PC-3 (cell line): ENCODE measurements around the gene ACSBG1. TPM values are rescaled to one million over a fixed set of nuclear protein-coding genes. Genes with fewer than 3 reads are reported as not detected.
A peak's percentile ranks its signal among the peaks of the same experiment; 100 is the strongest.

Experiments
- ATAC-seq: fragments of 200-7000 bp; cut with Tn5 transposase; 2 replicates; pipeline ENCODE4 v1.9.1; 2020; ENCODE audit warnings: mild to moderate bottlenecking, moderate library complexity
- BruUV-seq: library from RNA; stranded (reverse); fragments of 400-500 nt; replicated peaks from 2 replicates; lab custom pipeline; 2021; lab: Mats Ljungman, UMichigan
- CTCF ChIA-PET: fragments of 300-600 bp; sonication (Branson Sonifier 250); formaldehyde crosslinking; loops from one replicate; lab custom pipeline; 2022; ENCODE audit warnings: antibody characterized with exemption; lab: Charles Lee
- POLR2A ChIA-PET: fragments of 300-600 bp; sonication (Branson Sonifier 250); formaldehyde crosslinking; loops from one replicate; lab custom pipeline; 2022; ENCODE audit warnings: antibody characterized with exemption; ENCODE audit not compliant: unreplicated experiment; lab: Charles Lee
- DNase-seq: peaks from one replicate; pipeline ENCODE4 v3.0.0-alpha.2; 2015
- H2AFZ ChIP-seq: fragments of 300-600 bp; sonication (generic); 2 replicates; pipeline ENCODE4 v1.6.0; 2016; ENCODE audit warnings: antibody characterized with exemption, low read length
- H3F3A ChIP-seq: fragments of 300-600 bp; sonication (generic); one replicate; pipeline ENCODE4 v1.6.0; 2017; ENCODE audit warnings: antibody characterized with exemption, low read length, control low read depth, mild to moderate bottlenecking; ENCODE audit not compliant: unreplicated experiment
- H3K27ac ChIP-seq: fragments of 300-600 bp; sonication (generic); 2 replicates; pipeline ENCODE4 v1.5.1; 2016; ENCODE audit warnings: mild to moderate bottlenecking, low read length
- H3K27me3 ChIP-seq: fragments of 300-600 bp; sonication (generic); 2 replicates; pipeline ENCODE4 v1.6.1; 2016; ENCODE audit warnings: low read length, mixed read lengths
- H3K36me3 ChIP-seq: fragments of 300-600 bp; sonication (generic); 2 replicates; pipeline ENCODE4 v1.6.1; 2016; ENCODE audit warnings: low read depth, mixed run types, low read length, mixed read lengths
- H3K4me1 ChIP-seq: fragments of 300-600 bp; sonication (generic); 2 replicates; pipeline ENCODE4 v1.5.1; 2016; ENCODE audit warnings: low read length; ENCODE audit not compliant: insufficient read depth
- H3K4me2 ChIP-seq: fragments of 300-600 bp; sonication (generic); 2 replicates; pipeline ENCODE4 v1.6.0; 2016; ENCODE audit warnings: low read length
- H3K4me3 ChIP-seq: fragments of 300-600 bp; sonication (generic); 2 replicates; pipeline ENCODE4 v1.5.1; 2016; ENCODE audit warnings: mild to moderate bottlenecking, low read length, mixed read lengths
- H3K79me2 ChIP-seq: fragments of 300-600 bp; sonication (generic); 2 replicates; pipeline ENCODE4 v1.6.1; 2017; ENCODE audit warnings: low read length, mixed read lengths
- H3K9ac ChIP-seq: fragments of 300-600 bp; sonication (generic); 2 replicates; pipeline ENCODE4 v1.6.0; 2016; ENCODE audit warnings: mild to moderate bottlenecking, low read length
- H3K9me2 ChIP-seq: fragments of 300-600 bp; sonication (generic); replicated peaks from 2 replicates; pipeline ENCODE4 v1.6.1; 2016; ENCODE audit warnings: mixed run types, low read length, mixed read lengths
- H3K9me3 ChIP-seq: fragments of 300-600 bp; sonication (generic); 2 replicates; pipeline ENCODE4 v1.6.1; 2016; ENCODE audit warnings: low read length, mixed read lengths
- H4K20me1 ChIP-seq: fragments of 300-600 bp; sonication (generic); 2 replicates; pipeline ENCODE4 v1.6.1; 2016; ENCODE audit warnings: low read length, mixed read lengths
- EZH2 ChIP-seq: fragments of 300-600 bp; sonication (generic); IDR thresholded peaks from one replicate; pipeline ENCODE4 v1.6.1; 2017; ENCODE audit warnings: antibody characterized with exemption, mild to moderate bottlenecking, low read length; ENCODE audit not compliant: unreplicated experiment
- EZH2phosphoT487 ChIP-seq: fragments of 300-600 bp; sonication (generic); IDR thresholded peaks from 2 replicates; pipeline ENCODE4 v1.6.1; 2018; ENCODE audit warnings: mild to moderate bottlenecking, antibody characterized with exemption, low read length, borderline replicate concordance
- intact Hi-C: fragments of 100-400 bp; cut with micrococcal nuclease; formaldehyde crosslinking; loops from 2 replicates; pipeline ENCODE4 v1.9.0; 2023
- total RNA-seq: library from RNA; depleted of rRNA; stranded (reverse); fragments of >200 nt; gene quantifications from 2 replicates; pipeline ENCODE4 v1.2.3, GENCODE V29; 2014
- TF ChIP-seq, protein P1 (sequence below): fragments of 300-600 bp; sonication (generic); conservative IDR thresholded peaks from 2 replicates; pipeline ENCODE4 v1.5.1; 2017; ENCODE audit warnings: antibody characterized with exemption, low read depth, mild to moderate bottlenecking, low read length

ACSBG1 gene
- total RNA-seq, 1 experiment from 2014 or later, result 0.36 TPM

DNA sequence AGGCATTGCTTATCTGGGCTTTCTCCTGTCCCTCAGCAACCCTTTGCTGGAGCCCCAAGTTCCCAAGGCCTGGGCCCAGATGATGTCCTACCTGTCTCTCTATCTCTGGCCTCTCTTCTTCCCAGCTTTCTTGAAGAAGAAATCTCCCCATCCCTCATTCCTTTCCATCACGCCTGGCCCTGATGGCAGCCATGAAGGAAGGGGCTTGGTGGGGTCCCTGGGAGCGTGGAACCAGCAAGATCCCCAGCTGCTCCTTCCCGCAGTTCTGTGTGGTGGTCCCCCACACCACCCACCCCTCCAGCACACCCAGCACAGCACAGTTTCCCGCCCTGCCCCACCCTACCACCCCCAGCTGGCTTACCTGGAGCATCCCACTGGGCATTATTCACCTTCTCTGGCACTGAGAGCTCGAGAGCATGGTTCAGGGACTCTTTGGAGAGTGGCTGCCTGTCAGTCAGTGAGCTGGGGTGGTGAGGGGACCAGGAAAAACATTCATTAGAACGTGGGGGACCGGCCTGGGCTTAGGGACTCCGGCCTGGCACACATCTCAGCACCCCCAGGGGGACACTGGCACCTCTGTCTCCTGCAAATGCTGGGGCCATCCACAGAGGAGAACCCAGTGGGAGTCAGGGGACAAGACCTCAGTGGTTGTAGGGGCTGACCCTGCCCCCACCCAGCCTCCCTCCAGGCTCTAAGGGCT, 26.6 kb downstream of the ACSBG1 start:
- no peak for ATAC-seq
- Histone ChIP-seq H4K20me1 (no peaks in the 10 kb centered on the region), H2AFZ (no peak overlapping the region), H3K9me3 (no peaks in the 10 kb centered on the region), H3K9ac (no peak overlapping the region), H3F3A (no peaks in the 10 kb centered on the region), H3K9me2 (no peaks in the 10 kb centered on the region), H3K4me2 (no peak overlapping the region), H3K36me3 (no peaks in the 10 kb centered on the region), H3K79me2 (no peaks in the 10 kb centered on the region), H3K4me3 (no peak overlapping the region), H3K27ac (no peak overlapping the region), H3K4me1 (peaks cover 51% of the 10 kb centered on the region), H3K27me3 (no peaks in the 10 kb centered on the region)
- BruUV-seq, result no TSS peak
- ChIA-PET CTCF (no interaction called here), POLR2A (no interaction called here)
- no peak for DNase-seq
- TF ChIP-seq EZH2phosphoT487 (no peak), EZH2 (no peak)
- TF ChIP-seq, protein P1, sequence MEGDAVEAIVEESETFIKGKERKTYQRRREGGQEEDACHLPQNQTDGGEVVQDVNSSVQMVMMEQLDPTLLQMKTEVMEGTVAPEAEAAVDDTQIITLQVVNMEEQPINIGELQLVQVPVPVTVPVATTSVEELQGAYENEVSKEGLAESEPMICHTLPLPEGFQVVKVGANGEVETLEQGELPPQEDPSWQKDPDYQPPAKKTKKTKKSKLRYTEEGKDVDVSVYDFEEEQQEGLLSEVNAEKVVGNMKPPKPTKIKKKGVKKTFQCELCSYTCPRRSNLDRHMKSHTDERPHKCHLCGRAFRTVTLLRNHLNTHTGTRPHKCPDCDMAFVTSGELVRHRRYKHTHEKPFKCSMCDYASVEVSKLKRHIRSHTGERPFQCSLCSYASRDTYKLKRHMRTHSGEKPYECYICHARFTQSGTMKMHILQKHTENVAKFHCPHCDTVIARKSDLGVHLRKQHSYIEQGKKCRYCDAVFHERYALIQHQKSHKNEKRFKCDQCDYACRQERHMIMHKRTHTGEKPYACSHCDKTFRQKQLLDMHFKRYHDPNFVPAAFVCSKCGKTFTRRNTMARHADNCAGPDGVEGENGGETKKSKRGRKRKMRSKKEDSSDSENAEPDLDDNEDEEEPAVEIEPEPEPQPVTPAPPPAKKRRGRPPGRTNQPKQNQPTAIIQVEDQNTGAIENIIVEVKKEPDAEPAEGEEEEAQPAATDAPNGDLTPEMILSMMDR, result no peak
- intact Hi-C loops, result no loop called here

DNA sequence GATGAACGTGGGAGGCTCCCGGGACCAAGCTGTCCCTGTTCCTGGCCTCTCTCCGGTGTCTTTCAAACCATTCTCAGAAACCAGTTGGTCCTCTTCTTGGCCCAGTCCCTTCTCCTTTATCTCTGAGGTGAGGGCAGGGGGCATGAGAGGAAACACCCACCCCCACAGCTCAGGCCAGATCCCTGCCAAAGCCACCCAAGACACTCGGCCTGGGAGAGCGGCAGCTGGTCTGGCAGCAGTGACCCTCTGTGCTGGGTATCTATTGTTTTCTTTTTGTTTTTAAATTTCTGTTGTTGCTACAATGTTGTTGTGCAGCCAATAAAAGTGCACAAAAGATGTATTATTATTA, 27.3 kb downstream of the ACSBG1 start:
- no peak for DNase-seq
- Histone ChIP-seq H3K4me1 (peaks cover 44% of the 10 kb centered on the region), H3K9me2 (no peaks in the 10 kb centered on the region), H3K27me3 (no peaks in the 10 kb centered on the region), H3K27ac (peak overlapping the region; percentile 4; the same call in 1 of the 2 replicates), H3K4me3 (no peak overlapping the region), H3K9me3 (no peaks in the 10 kb centered on the region), H2AFZ (no peak overlapping the region), H4K20me1 (no peaks in the 10 kb centered on the region), H3K36me3 (no peaks in the 10 kb centered on the region), H3K9ac (no peak overlapping the region), H3K79me2 (no peaks in the 10 kb centered on the region), H3F3A (no peaks in the 10 kb centered on the region), H3K4me2 (no peak overlapping the region; the same call in 1 of the 2 replicates)
- no TSS peak for BruUV-seq
- intact Hi-C loops, result no loop called here
- ATAC-seq, result no peak
- TF ChIP-seq EZH2 (no peak), EZH2phosphoT487 (no peak)
- TF ChIP-seq, protein P1, result no peak
- CTCF ChIA-PET, result no interaction called here
- POLR2A ChIA-PET, result no interaction called here
